Activated gamma-delta T cell treated with anti-CD3 and anti-CD28 coated beads, Interleukin-2, amount 50 U/mL, for 16 hours (primary cell): ENCODE results near the gene BCL6B.

Experiments
- DNase-seq: peaks from one replicate; pipeline ENCODE4 v3.0.0-alpha.2; 2020; ENCODE audit warnings: low read depth

BCL6B gene

DNA sequence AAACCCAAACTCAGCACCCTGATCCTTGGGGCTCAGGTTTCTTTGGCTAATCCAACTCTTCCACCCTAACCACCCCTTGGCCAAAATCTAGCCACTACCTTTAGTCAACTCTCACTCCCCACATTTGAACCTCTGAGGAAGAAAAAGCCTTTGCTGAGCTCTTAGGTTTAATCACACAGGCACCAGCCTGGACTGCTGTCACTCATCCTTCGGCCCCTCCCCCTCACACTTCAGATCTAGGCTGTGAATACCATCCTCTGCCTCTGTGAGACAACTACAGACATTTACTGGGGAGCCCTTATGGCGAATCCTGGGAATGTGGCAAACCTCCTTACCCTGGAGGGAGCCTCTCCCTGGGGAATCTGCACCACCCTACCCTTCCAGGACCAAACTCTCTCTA is 15.7 kb upstream of the BCL6B start:
- DNase-seq, result no peak

DNA sequence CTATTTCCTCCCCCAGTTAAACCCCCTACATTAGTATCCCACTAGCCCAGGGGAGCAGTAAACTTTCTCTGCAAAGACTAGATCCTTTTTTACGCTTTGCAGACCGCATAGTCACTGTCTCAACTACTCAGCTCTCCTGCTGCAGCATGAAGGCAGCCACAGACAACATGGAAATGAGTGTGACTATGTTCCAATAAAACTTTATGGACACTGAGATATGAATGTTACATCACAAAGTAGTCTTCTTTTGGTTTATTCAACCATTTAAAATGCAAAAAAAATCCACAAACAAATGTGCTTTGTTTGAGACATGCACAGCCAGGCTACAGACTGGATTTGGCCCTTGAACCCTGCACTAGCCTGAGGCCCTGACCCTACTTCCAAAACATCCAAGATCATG is 12.3 kb upstream of the BCL6B start:
- DNase-seq, result no peak

DNA sequence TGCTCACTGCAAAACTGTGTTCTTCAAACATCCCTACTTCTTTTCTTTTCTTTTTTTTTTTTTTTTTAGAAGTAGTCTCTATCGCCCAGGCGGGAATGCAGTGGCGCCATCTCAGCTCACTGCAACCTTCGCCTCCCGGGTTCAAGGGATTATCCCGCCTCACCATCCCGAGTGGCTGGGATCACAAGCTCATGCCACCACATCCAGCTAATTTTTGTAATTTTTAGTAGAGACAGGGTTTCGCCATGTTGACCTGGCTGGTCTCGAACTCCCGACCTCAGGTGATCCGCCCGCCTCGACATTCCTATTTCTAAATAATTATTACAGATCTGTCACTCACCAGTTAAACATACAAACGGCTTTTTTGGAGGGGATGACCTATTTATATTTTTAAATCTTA is 11.4 kb upstream of the BCL6B start:
- no peak for DNase-seq

DNA sequence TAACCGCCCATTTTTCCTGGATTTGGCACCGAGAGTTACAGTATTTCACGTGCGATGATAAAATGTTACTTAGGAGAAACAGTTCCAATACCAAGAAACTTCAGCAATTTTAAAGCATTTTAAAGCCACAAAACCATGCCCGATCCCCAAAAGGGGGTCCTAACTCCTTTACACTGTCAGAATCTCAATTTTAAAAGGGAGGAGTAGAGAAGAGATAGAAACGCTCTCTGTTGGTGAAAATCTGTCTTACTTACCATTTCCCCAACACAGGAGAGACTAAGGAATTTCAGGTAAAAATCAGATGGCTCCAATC is 11.0 kb upstream of the BCL6B start:
- DNase-seq, result no peak

DNA sequence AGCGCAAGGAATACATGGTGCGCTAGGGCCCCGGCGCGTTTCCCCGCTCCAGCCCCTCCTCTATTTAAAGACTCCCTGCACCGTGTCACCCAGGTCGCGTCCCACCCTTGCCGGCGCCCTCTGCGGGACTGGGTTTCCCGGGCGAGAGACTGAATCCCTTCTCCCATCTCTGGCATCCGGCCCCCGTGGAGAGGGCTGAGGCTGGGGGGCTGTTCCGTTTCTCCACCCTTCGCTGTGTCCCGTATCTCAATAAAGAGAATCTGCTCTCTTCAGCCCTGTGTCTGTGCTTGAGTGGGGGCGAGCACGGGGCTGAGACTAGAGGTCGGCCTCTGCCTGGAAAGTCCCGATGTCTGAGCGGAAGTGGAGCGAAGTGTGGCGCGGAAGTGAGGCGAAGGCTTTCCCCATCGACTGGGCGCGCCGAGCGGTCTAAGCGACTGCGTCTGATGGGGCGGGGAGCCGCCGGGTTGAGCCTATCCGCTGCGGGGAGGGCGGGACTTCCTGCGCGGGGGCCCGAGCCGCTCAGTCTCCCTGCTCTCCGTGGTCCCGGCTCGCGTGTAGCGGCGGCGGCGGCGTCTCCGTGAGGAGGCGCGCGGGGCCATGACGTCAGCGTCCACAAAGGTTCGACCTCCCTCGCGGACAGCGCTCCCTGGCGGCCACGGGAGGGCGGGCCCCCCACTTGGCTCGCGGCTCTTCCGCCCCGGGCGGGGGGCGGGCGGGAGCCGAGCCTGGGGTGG is 8.4 kb upstream of the BCL6B start:
- DNase-seq, result peak; percentile 97

DNA sequence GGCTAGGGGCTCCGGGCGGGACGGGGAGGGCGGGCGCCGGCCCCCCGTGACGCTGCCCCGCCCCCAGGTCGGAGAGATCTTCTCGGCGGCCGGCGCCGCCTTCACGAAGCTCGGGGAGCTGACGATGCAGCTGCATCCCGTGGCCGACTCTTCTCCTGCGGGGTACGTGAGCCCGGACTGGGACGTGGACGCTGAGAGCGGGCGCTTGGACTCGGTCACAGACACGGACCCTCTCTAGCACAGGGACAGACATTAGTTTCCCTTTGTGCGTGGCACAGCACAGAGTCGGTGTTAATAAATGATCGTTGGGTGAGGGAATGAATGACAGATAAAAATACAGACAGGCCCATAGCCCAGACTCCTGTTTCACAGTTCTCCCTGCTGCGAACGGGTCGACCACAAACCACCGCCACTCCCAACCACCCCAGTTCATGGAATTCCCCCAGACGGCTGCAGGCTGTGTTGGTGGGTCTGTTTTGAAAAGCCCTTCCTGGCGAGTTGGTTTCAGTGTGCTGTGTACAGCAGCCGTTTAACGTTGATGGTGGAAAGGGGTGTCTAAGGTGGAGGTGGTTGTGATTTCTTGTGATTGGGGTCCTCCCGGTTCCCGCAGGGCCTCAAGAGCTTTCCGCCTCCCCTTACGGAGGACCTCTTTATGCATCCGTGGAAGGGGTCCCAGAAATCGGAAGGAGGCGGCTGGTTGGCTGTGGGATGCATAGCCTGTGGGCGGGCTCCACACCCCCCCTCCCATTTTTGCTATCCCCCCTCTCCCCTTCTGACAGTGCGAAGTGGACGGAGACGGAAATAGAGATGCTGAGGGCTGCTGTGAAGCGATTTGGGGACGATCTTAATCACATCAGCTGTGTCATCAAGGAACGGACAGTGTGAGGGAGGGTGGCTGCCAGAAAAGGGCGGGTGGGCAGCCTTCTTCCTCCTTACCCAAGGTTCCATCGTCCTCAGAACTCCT is 7.6 kb upstream of the BCL6B start:
- DNase-seq, result peak; percentile 70

DNA sequence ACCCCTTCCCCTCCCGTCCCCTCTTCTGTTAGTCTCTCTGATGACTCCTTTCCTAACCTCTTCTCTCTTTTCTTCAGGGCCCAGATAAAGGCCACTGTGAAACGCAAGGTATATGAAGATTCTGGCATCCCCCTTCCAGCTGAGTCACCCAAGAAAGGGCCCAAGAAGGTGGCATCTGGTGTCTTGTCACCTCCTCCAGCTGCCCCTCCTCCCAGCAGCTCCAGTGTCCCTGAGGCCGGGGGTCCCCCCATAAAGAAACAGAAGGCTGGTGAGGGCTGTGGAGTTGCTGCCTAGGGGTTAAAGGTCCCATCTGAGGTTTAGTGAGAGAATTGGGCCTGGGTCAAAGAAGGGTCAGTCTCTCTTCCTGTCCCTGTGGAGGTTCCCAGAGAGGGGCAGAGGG is 6.4 kb upstream of the BCL6B start:
- DNase-seq, result no peak

DNA sequence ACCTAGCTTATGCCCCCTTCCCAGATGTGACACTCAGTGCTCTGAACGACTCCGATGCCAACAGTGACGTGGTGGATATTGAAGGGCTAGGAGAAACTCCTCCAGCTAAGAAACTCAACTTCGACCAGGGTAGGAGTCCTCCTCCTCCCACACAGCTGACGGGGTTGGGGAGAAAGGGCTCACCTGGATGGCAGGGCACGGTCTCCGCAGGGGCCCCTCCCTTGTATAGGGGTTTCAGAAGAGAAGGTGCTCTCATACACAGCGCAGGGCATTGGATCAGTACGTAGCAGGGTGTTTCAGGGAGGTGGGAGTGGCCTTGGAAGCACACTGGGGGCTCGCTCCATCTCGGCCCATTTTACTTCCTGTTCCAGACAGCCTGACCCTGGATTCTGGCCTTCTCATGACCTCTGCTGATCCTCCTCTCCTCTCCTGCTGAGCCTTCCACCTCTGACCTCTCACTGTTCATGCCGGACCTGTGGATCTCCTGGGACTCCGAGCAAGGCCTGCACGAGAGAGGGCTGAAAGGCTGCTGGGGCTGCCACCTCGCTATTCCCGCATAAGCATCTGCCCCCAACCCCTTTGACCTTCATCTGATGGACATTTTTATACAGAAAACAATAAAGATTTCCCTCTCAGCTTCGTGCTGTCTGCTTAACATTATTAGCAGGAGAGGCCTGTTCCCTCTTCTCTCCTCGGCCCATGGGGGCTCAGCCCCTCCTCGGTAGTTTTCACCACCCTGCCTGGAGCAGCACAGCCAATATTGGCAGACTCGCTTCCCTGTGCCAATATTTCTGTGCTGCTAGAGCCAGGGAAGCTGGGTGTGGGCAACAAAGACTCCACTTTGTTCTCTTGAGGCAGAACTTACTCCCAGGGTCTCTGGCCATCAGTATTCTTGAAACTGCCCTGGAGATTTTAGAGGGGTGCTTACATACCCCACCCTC is 5.7 kb upstream of the BCL6B start:
- no peak for DNase-seq

DNA sequence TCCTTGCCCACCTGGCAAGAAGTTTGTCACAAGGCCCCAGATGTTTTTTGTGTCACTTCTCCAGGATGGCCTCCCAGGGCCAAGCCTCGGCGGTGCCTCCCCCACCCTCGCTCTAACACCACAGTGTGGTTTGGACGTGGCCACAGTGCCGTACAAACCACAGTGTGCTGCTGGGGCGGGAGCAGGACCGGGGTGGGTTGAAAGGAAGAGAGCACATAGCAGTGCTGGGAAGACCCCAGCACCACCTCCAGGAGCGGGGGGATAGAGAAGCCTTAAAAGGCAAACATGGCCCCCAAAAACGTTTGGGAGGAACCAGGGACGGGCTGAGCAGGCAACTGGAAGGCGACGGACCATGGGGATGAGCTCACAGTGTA is 5.0 kb upstream of the BCL6B start:
- no peak for DNase-seq

DNA sequence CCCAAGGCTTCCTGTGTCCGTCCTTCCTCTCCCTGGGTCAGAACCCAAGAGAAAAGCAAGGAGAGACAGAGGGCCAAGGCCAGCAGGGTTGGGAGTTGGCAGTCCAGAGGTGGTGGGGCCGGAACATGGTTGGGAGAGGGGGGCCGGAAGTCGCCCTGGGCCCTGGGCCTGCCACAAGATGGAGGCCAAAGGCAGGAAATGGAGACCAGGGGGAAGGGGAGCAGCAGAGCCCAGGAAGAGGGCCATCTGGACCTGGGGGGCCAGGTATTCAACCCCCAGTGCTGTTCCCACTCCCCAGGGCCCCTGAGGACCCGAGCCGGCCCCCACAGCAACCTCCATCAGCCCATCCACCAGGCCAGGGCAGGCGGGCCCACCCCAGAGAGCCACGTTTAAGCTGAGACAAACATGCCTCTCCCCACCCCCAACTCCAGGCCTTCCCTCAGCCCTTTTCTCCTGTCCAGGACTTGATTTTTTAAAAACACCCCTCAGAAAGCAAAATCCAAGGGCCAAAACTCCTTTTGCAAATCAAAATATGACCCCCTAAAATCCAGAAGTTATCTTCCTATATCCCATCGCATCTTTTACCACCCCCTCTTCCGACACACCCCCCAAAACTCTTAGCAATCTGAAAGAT is 4.4 kb upstream of the BCL6B start:
- no peak for DNase-seq

DNA sequence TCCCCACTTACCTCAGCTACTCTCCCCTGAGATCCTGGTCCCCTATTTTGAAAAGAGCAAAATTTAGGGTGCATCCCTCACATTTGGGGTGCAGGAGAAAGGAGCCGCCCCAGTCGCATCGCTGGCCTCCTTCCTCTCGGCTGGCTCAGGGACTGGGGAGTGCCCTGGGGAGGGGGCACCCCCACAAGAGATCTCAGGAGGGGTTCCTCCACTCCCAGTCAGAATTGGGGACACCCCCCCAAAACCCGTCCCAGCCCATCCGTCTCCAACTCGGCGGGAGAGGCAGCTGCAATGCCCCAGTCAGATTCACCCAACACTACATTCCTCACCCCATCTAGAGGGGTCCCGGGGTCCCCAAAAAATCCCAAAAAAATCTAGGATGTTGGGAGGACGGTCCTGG is 3.5 kb upstream of the BCL6B start:
- DNase-seq, result no peak

DNA sequence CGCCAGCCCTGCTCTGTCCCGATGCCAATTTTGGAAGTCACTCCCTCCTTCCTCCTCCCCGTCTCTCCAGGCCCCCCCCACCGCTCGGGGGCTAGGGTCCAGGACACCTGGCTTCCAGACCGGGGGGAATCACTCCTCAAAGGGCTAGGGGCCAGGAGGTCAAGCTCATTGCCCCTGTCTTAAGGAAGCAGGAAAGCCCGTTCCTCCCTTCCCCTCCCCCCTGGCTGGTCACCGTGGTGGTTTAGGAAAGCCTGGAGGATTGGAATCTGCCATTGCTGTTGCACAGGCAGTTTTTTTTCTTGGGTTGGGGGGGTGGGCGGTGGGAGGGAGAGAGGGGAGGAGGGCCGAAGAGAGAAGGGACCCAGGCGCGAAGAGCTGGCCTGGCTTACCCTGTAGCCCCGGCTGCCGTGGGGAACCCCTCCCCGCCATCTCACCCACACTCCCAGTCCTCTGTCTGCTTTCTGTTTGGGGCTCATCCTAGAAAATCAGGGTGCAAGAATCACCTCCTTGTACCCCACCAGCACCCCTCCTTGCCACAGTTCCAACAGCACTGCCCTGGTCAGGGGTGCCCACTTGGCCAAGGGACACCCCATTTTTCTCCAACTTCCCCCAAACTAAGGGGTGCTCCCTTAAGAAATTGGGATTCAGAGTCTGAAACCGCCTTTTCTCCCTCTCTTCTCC is 2.9 kb upstream of the BCL6B start:
- DNase-seq, result no peak

DNA sequence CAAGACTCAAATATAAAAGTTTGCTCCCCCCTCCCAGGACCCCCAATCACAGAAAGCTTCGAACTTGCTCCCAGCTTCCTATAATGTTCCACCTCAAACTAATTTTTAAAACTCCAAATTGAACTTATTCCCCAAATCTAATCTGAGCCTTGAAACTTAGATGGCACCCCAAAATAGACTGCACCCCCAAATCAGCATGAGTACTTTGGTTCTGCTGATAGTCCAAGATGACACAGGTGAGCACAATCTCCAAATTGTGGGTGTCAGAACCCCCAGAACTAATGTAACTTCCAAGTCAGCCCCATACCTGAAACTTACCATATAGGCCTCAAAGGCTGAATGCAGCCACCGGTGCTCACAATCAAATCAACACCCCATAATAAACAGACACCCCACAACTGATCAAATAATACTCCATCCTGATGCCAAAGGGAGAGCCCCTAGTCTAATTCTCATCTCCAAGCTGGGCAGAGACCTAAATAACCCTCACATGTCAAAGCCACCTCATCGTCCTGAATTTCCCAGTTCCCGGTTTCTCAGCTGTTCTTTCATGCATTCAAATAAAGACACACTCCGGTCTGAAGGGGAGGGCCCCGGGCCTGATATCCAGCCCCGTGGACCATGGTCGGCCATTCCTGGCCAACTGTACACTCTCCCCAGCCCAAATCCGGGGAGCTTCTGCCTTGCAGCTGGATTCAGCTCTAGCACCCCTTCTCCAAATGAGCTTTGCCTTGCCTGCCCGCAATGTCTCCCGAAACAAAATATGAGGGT is 1.8 kb upstream of the BCL6B start:
- DNase-seq, result no peak

DNA sequence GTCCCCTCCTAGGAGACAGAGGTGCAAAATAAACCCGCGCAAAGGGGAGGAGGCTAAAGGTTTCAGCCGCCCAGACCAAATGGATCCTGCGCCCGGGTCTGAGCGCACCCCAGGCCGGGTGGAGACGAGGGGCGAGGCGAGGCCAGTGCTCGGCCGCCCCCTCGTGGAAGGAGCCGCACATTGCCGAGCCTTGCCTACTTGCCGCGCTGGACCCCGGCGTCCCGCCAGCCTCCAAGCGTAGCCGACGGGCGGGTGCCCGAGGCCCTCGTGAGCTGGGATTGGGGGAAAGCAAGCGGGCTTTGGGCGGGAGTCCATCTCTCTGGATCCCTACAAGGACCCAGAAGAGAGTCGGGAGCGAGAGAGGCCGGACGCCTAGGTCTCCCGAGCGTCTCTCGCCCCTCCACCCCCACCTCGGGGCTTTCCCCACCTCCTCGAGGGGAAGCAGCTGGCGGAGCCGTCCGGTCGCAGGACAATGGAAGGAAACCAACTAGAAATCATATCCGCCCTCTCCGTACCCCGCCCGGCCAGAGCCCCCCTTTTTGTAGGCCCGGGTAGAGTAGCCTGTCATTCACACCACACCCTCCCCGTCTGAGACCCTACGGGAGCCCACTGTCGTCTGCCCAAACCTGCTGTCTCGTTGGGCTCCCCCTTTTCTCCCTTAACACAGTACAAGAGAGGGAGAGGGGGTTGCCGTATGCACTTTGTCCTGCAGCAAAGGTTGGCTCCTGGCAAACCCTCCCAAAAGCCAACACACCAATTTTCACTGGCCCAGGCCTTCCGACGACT is 664 bp upstream of the BCL6B start:
- peak; percentile 63 for DNase-seq

DNA sequence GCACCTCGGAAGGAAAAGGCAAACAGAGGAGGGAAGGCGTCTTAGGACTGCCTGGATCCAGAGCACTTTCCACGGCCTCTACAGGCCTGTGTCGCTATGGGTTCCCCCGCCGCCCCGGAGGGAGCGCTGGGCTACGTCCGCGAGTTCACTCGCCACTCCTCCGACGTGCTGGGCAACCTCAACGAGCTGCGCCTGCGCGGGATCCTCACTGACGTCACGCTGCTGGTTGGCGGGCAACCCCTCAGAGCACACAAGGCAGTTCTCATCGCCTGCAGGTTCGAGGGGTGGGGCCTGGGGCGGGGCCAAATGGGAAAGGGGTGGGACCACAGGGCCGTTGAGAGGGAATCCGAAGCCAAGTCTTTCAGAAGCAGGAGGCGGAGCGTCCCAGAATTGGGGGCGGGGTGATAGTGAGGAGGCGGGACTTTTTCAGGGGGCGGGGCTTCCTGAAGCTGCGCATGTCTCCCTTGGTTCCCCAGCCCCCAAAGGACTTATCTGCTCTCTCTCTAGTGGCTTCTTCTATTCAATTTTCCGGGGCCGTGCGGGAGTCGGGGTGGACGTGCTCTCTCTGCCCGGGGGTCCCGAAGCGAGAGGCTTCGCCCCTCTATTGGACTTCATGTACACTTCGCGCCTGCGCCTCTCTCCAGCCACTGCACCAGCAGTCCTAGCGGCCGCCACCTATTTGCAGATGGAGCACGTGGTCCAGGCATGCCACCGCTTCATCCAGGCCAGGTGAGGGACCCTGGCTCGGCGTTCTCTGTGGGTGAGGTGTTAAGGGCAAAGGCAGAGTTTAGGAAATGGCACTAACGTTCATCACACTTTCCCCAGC is 939 bp downstream of the BCL6B start:
- DNase-seq, result peak; percentile 85

DNA sequence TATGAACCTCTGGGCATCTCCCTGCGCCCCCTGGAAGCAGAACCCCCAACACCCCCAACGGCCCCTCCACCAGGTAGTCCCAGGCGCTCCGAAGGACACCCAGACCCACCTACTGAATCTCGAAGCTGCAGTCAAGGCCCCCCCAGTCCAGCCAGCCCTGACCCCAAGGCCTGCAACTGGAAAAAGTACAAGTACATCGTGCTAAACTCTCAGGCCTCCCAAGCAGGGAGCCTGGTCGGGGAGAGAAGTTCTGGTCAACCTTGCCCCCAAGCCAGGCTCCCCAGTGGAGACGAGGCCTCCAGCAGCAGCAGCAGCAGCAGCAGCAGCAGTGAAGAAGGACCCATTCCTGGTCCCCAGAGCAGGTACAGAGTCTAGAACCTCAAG is 1.5 kb downstream of the BCL6B start:
- DNase-seq, result no peak

DNA sequence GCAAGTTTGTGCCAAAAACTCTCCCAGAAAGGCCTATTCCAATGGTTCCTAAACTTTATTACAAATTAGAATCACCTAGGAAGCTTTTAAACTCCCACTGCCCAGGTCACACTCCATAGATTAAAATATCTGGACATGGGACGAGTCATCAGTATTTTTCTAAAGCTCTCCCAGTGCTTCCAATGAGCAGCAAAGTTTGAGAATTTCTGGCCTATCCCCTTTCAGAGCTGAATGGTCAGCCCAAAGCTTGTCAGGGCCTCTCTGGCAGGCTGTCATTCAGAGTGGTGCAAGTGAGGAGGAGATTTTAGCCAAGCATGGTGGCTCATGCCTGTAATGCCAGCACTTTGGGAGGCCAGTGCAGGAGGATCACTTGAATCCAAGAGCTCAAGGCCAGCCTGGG is 2.4 kb downstream of the BCL6B start:
- DNase-seq, result no peak

DNA sequence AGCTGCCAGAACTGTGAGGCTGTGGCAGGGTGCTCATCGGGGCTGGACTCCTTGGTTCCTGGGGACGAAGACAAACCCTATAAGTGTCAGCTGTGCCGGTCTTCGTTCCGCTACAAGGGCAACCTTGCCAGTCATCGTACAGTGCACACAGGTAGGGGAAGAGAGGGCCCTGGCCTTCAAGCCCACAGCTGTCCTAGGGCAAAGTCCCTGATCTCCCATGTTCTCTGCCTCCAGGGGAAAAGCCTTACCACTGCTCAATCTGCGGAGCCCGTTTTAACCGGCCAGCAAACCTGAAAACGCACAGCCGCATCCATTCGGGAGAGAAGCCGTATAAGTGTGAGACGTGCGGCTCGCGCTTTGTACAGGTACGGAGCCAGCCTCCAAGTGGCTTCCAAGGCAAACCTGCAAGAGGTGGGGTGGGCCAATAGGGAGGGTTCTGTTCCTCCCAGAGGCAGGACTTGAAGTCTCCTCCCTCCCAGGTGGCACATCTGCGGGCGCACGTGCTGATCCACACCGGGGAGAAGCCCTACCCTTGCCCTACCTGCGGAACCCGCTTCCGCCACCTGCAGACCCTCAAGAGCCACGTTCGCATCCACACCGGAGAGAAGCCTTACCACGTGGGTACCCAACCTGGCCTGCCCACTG is 3.7 kb downstream of the BCL6B start:
- no peak for DNase-seq
